Measurements from ENCODE around the gene LINGO3. TPM values are rescaled to one million over a fixed set of nuclear protein-coding genes. Genes with fewer than 3 reads are reported as not detected.

Gene LINGO3
- total RNA-seq: 1 to 10 TPM in 1 of 2 donors, under 1 TPM in 1; 0.20 to 1.0 TPM
- polyA plus RNA-seq (2013, experiment 1 of 2): 2.3 TPM
- polyA plus RNA-seq (2013, experiment 2 of 2): 1.9 TPM
- long read RNA-seq, experiment 1: 0 reads
- long read RNA-seq, experiment 2, partial matches to known transcripts: 0 of 1 reads
- long read RNA-seq, experiment 2, other reads (novel, unspliced or antisense): 0 of 1 reads
- long read RNA-seq, experiment 3: 0 reads
- long read RNA-seq, experiment 4: 0 reads

- Mint-ChIP-seq H3K27ac (no peak within 1 kb of the TSS), H3K36me3 (ENCODE audit: low read depth) (peaks cover 1% of the 10 kb centered on the region), H3K27me3 (ENCODE audit: insufficient read depth) (peaks cover 50% of the 10 kb centered on the region), H3K9me3 (peaks cover 2% of the 10 kb centered on the region), H3K4me3 (peak within 1 kb of the TSS; percentile 24), H3K4me1 (no peaks in the 10 kb centered on the region)
- Histone ChIP-seq H3K4me3 (ENCODE audit: low read length) (no peak within 1 kb of the TSS), H3K4me1 (ENCODE audit: control insufficient read depth, insufficient read depth, low read length) (no peaks in the 10 kb centered on the region), H3K36me3 (ENCODE audit: control insufficient read depth, insufficient read depth, low read length) (no peaks in the 10 kb centered on the region), H3K9me3 (ENCODE audit: control insufficient read depth, low read length) (no peaks in the 10 kb centered on the region), H3K27ac (ENCODE audit: low read depth, low read length) (no peak within 1 kb of the TSS), H3K9ac (ENCODE audit: extremely low read depth, low read length, poor library complexity, severe bottlenecking) (no peak within 1 kb of the TSS), H3K27me3 (ENCODE audit: control insufficient read depth, insufficient read depth, low read length, poor library complexity, severe bottlenecking) (peaks cover 21% of the 10 kb centered on the region)
- no peak for DNase-seq
- WGBS, 2 experiments (ENCODE audit: insufficient coverage in 1 of 2, insufficient read length in 1 of 2): 13 to 42% methylated on average over 12 to 63 of the region's 63 CpGs
- TF ChIP-seq CTCF (conservative IDR thresholded peaks at IDR 0.05): no peak
Observed at GRCh38 chr19:2308114-2308556, at the start of gene LINGO3. Gene LINGO3 (minus strand): TSS chr19:2308154. CDS start chr19:2291776, 16,378 bp downstream.

GRCh38 chr19:2356036-2356646 is 48.2 kb upstream of the LINGO3 start:
- peak; percentile 42 for DNase-seq
- Histone ChIP-seq H3K4me1 (ENCODE audit: control insufficient read depth, insufficient read depth, low read length) (no peaks in the 10 kb centered on the region), H3K9me3 (ENCODE audit: control insufficient read depth, low read length) (no peaks in the 10 kb centered on the region), H3K27me3 (ENCODE audit: control insufficient read depth, insufficient read depth, low read length, poor library complexity, severe bottlenecking) (peaks cover 24% of the 10 kb centered on the region), H3K4me3 (ENCODE audit: low read length) (no peak overlapping the region), H3K9ac (ENCODE audit: extremely low read depth, low read length, poor library complexity, severe bottlenecking) (no peak overlapping the region), H3K27ac (ENCODE audit: low read depth, low read length) (no peak overlapping the region), H3K36me3 (ENCODE audit: control insufficient read depth, insufficient read depth, low read length) (no peaks in the 10 kb centered on the region)
- Mint-ChIP-seq H3K4me3 (no peak overlapping the region), H3K27ac (peak overlapping the region; percentile 26), H3K4me1 (no peaks in the 10 kb centered on the region), H3K27me3 (ENCODE audit: insufficient read depth) (peaks cover 15% of the 10 kb centered on the region), H3K9me3 (no peaks in the 10 kb centered on the region), H3K36me3 (ENCODE audit: low read depth) (peaks cover 2% of the 10 kb centered on the region)
- TF ChIP-seq CTCF (conservative IDR thresholded peaks at IDR 0.05): no peak
- 89 to 92% methylated on average over 19 to 21 of the region's 21 CpGs for WGBS, 2 experiments (ENCODE audit: insufficient coverage in 1 of 2, insufficient read length in 1 of 2)

GRCh38 chr19:2355168-2356035 is 47.4 kb upstream of the LINGO3 start:
- peaks cover 3% of the 10 kb centered on the region for H3K36me3 ChIP-seq (ENCODE audit: control insufficient read depth, insufficient read depth, low read length)
- Mint-ChIP-seq H3K4me1 (no peaks in the 10 kb centered on the region), H3K27me3 (ENCODE audit: insufficient read depth) (peaks cover 13% of the 10 kb centered on the region), H3K4me3 (no peak overlapping the region), H3K27ac (no peak overlapping the region), H3K36me3 (ENCODE audit: low read depth) (peaks cover 2% of the 10 kb centered on the region), H3K9me3 (no peaks in the 10 kb centered on the region)
- H3K9me3 ChIP-seq (ENCODE audit: control insufficient read depth, low read length): no peaks in the 10 kb centered on the region
- no peak for TF ChIP-seq CTCF (conservative IDR thresholded peaks at IDR 0.05)
- 87 to 90% methylated on average over 23 to 24 of the region's 24 CpGs for WGBS, 2 experiments (ENCODE audit: insufficient coverage in 1 of 2, insufficient read length in 1 of 2)
- DNase-seq: peak; percentile 31
- peaks cover 20% of the 10 kb centered on the region for H3K27me3 ChIP-seq (ENCODE audit: control insufficient read depth, insufficient read depth, low read length, poor library complexity, severe bottlenecking)
- H3K4me1 ChIP-seq (ENCODE audit: control insufficient read depth, insufficient read depth, low read length): no peaks in the 10 kb centered on the region
- no peak overlapping the region for H3K9ac ChIP-seq (ENCODE audit: extremely low read depth, low read length, poor library complexity, severe bottlenecking)
- no peak overlapping the region for H3K27ac ChIP-seq (ENCODE audit: low read depth, low read length)
- no peak overlapping the region for H3K4me3 ChIP-seq (ENCODE audit: low read length)
